WTC11 (cell line): ENCODE data around the gene DDX51. TPM values are rescaled to one million over a fixed set of nuclear protein-coding genes. Genes with fewer than 3 reads are reported as not detected.

Experiments used
- ATAC-seq: fragments of 200-7000 bp; cut with Tn5 transposase; 2 replicates; pipeline ENCODE4 v1.10.0; 2021; ENCODE audit warnings: mild to moderate bottlenecking, moderate library complexity
- CTCF ChIA-PET: fragments of 300-600 bp; sonication (Branson Sonifier 250); formaldehyde crosslinking; loops from one replicate; lab custom pipeline; 2021; ENCODE audit warnings: antibody characterized with exemption; lab: Charles Lee
- POLR2A ChIA-PET: fragments of 350-600 bp; sonication (Branson Sonifier 250); formaldehyde crosslinking; loops from one replicate; lab custom pipeline; 2021; ENCODE audit warnings: antibody characterized with exemption; lab: Charles Lee
- DNase-seq: peaks from one replicate; pipeline ENCODE4 v3.0.0; 2021; ENCODE audit warnings: low spot score
- H3K27ac Mint-ChIP-seq: 2 replicates; pipeline ENCODE4 v1.8.0; 2021; ENCODE audit warnings: mixed read lengths
- H3K27me3 Mint-ChIP-seq: 2 replicates; pipeline ENCODE4 v1.8.0; 2021; ENCODE audit warnings: low read depth, mild to moderate bottlenecking, moderate library complexity, mixed read lengths
- H3K36me3 Mint-ChIP-seq: 2 replicates; pipeline ENCODE4 v1.8.0; 2021; ENCODE audit warnings: mixed read lengths
- H3K4me1 Mint-ChIP-seq: 2 replicates; pipeline ENCODE4 v1.8.0; 2022; ENCODE audit warnings: mixed read lengths
- H3K4me3 Mint-ChIP-seq: 2 replicates; pipeline ENCODE4 v1.8.0; 2021; ENCODE audit warnings: mild to moderate bottlenecking, moderate library complexity, mixed read lengths
- H3K9me3 Mint-ChIP-seq: 2 replicates; pipeline ENCODE4 v1.8.0; 2021; ENCODE audit warnings: mixed read lengths
- ATF1 ChIP-seq: sonication (generic); formaldehyde crosslinking; IDR thresholded peaks from 2 replicates; pipeline ENCODE4 v1.8.1; 2023; ENCODE audit warnings: mild to moderate bottlenecking, moderate library complexity, missing genetic modification reagents
- GRHL2 ChIP-seq: fragments of 250-450 bp; sonication (Bioruptor Pico); IDR thresholded peaks from 2 replicates; pipeline ENCODE4 v1.8.0; 2022; ENCODE audit warnings: mild to moderate bottlenecking, moderate library complexity; ENCODE audit not compliant: insufficient replicate concordance, severe bottlenecking
- JUN ChIP-seq: sonication (generic); formaldehyde crosslinking; IDR thresholded peaks from 2 replicates; pipeline ENCODE4 v1.8.0; 2023; ENCODE audit warnings: mild to moderate bottlenecking, missing genetic modification reagents
- NR2C2 ChIP-seq: sonication (generic); formaldehyde crosslinking; IDR thresholded peaks from 2 replicates; pipeline ENCODE4 v1.8.0; 2022; ENCODE audit warnings: mild to moderate bottlenecking, missing genetic modification reagents
- PRRX2 ChIP-seq: fragments of 250-450 bp; sonication (Bioruptor Pico); IDR thresholded peaks from 2 replicates; pipeline ENCODE4 v1.8.0; 2021; ENCODE audit warnings: mild to moderate bottlenecking
- RORB ChIP-seq: fragments of 250-450 bp; sonication (Bioruptor Pico); IDR thresholded peaks from 2 replicates; pipeline ENCODE4 v1.9.0; 2021; ENCODE audit warnings: mild to moderate bottlenecking
- SOX15 ChIP-seq: fragments of 250-450 bp; sonication (Bioruptor Pico); IDR thresholded peaks from 2 replicates; pipeline ENCODE4 v1.9.0; 2021; ENCODE audit warnings: mild to moderate bottlenecking
- SP1 ChIP-seq: sonication (generic); formaldehyde crosslinking; conservative IDR thresholded peaks from 2 replicates; pipeline ENCODE4 v1.8.1; 2022; ENCODE audit warnings: missing genetic modification reagents
- ZNF416 ChIP-seq: fragments of 250-450 bp; sonication (Bioruptor Pico); IDR thresholded peaks from 2 replicates; pipeline ENCODE4 v1.9.0; 2021; ENCODE audit warnings: mild to moderate bottlenecking, inconsistent platforms
- ZNF423 ChIP-seq: fragments of 250-450 bp; sonication (Bioruptor Pico); IDR thresholded peaks from 2 replicates; pipeline ENCODE4 v2.1.2; 2022; ENCODE audit warnings: mild to moderate bottlenecking, moderate library complexity
- total RNA-seq: library from RNA; stranded (reverse); gene quantifications from 3 replicates; pipeline ENCODE4 v1.2.3, GENCODE V29; 2021
- TF ChIP-seq, protein P1 (sequence below): sonication (generic); formaldehyde crosslinking; IDR thresholded peaks from 2 replicates; pipeline ENCODE4 v1.8.1; 2023; ENCODE audit warnings: mild to moderate bottlenecking, moderate library complexity, missing genetic modification reagents
- TF ChIP-seq, protein P2 (sequence below): sonication (generic); formaldehyde crosslinking; IDR thresholded peaks from 2 replicates; pipeline ENCODE4 v1.8.1; 2023; ENCODE audit warnings: mild to moderate bottlenecking, missing genetic modification reagents
- TF ChIP-seq, protein P3 (sequence below): sonication (generic); formaldehyde crosslinking; IDR thresholded peaks from 2 replicates; pipeline ENCODE4 v1.8.1; 2022; ENCODE audit warnings: low read depth, mild to moderate bottlenecking, moderate library complexity, missing genetic modification reagents, borderline replicate concordance
- TF ChIP-seq, protein P4 (sequence below): sonication (generic); formaldehyde crosslinking; IDR thresholded peaks from 2 replicates; pipeline ENCODE4 v1.8.0; 2022; ENCODE audit warnings: mild to moderate bottlenecking, missing genetic modification reagents
- TF ChIP-seq, protein P5 (sequence below): fragments of 200-600 bp; IDR thresholded peaks from 2 replicates; pipeline ENCODE4 v1.8.0; 2022; ENCODE audit warnings: antibody characterized with exemption
- TF ChIP-seq, protein P6 (sequence below): fragments of 250-450 bp; sonication (Bioruptor Pico); IDR thresholded peaks from 2 replicates; pipeline ENCODE4 v1.9.0; 2021; ENCODE audit warnings: mild to moderate bottlenecking
- TF ChIP-seq, protein P7 (sequence below): sonication (generic); formaldehyde crosslinking; IDR thresholded peaks from 2 replicates; pipeline ENCODE4 v1.8.1; 2023; ENCODE audit warnings: mild to moderate bottlenecking, missing genetic modification reagents, moderate library complexity
- TF ChIP-seq, protein P8 (sequence below): sonication (generic); formaldehyde crosslinking; IDR thresholded peaks from 2 replicates; pipeline ENCODE4 v1.8.0; 2022; ENCODE audit warnings: mild to moderate bottlenecking, missing genetic modification reagents

DDX51 gene
- total RNA-seq, 1 experiment from 2014 or later, result 32.7 TPM

DNA sequence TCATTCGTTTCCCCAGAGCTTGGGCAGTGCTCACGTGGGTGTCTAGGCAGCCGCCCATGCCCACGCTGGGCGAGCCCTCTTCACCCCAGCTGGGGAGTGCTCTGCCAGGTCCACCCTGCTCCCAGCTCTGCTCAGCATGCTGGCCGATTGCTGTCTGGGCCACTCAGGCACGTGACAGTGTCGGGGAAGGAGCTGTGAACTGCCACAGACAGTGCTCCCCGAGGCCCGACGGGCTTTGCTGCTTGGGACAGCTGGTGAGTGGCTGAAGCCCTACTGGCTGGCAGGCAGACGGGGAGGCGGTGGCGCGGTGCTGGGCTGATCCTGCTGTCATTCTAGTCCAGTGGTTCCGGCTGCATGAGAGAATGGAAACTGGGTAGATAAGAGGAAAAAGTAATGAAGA lies 15.9 kb upstream of the DDX51 start (continued):
- TF ChIP-seq ZNF416, result no peak

DNA sequence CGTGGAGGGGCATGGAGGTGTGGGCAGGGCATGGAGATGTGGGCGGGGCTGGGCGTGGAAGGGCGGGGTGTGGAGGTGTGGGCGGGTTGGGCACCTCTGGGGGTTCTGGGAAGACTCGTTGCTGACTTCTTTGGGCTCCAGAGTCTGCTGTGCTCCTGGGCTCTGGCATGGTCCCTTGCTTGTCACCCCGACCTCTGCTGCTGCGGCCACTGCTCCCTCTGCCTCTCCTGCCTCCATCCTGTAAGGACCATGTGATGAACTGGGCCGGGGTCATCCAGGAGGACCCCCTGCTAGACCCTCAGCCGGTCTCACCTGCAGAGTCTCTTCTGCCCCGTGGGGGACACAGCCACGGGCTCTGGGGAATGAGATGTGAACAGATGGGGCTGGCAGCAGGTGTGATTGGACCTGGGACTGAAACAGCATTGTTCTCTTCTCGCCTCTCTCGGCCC lies 15.5 kb upstream of the DDX51 start:
- Mint-ChIP-seq H3K4me1 (no peaks in the 10 kb centered on the region), H3K9me3 (no peaks in the 10 kb centered on the region), H3K4me3 (no peak overlapping the region), H3K27me3 (peaks cover 12% of the 10 kb centered on the region), H3K36me3 (no peaks in the 10 kb centered on the region), H3K27ac (no peak overlapping the region)
- ChIA-PET POLR2A (no interaction called here), CTCF (interaction anchor here (2.5 kb wide), 1 partner anchor 401 kb away, joined by 6 read pairs; no protein-coding TSS in a partner anchor)
- DNase-seq, result no peak
- TF ChIP-seq, protein P1, sequence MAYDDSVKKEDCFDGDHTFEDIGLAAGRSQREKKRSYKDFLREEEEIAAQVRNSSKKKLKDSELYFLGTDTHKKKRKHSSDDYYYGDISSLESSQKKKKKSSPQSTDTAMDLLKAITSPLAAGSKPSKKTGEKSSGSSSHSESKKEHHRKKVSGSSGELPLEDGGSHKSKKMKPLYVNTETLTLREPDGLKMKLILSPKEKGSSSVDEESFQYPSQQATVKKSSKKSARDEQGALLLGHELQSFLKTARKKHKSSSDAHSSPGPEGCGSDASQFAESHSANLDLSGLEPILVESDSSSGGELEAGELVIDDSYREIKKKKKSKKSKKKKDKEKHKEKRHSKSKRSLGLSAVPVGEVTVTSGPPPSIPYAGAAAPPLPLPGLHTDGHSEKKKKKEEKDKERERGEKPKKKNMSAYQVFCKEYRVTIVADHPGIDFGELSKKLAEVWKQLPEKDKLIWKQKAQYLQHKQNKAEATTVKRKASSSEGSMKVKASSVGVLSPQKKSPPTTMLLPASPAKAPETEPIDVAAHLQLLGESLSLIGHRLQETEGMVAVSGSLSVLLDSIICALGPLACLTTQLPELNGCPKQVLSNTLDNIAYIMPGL (CRISPR knock-in tag), result no peak
- no peak for TF ChIP-seq NR2C2 (CRISPR knock-in tag)
- TF ChIP-seq SOX15, result no peak
- no peak for TF ChIP-seq RORB (CRISPR knock-in tag)
- no peak for TF ChIP-seq JUN
- TF ChIP-seq, protein P2, sequence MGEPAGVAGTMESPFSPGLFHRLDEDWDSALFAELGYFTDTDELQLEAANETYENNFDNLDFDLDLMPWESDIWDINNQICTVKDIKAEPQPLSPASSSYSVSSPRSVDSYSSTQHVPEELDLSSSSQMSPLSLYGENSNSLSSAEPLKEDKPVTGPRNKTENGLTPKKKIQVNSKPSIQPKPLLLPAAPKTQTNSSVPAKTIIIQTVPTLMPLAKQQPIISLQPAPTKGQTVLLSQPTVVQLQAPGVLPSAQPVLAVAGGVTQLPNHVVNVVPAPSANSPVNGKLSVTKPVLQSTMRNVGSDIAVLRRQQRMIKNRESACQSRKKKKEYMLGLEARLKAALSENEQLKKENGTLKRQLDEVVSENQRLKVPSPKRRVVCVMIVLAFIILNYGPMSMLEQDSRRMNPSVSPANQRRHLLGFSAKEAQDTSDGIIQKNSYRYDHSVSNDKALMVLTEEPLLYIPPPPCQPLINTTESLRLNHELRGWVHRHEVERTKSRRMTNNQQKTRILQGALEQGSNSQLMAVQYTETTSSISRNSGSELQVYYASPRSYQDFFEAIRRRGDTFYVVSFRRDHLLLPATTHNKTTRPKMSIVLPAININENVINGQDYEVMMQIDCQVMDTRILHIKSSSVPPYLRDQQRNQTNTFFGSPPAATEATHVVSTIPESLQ, result no peak
- TF ChIP-seq, protein P3, sequence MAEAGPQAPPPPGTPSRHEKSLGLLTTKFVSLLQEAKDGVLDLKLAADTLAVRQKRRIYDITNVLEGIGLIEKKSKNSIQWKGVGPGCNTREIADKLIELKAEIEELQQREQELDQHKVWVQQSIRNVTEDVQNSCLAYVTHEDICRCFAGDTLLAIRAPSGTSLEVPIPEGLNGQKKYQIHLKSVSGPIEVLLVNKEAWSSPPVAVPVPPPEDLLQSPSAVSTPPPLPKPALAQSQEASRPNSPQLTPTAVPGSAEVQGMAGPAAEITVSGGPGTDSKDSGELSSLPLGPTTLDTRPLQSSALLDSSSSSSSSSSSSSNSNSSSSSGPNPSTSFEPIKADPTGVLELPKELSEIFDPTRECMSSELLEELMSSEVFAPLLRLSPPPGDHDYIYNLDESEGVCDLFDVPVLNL (CRISPR knock-in tag), result no peak
- TF ChIP-seq, protein P4, sequence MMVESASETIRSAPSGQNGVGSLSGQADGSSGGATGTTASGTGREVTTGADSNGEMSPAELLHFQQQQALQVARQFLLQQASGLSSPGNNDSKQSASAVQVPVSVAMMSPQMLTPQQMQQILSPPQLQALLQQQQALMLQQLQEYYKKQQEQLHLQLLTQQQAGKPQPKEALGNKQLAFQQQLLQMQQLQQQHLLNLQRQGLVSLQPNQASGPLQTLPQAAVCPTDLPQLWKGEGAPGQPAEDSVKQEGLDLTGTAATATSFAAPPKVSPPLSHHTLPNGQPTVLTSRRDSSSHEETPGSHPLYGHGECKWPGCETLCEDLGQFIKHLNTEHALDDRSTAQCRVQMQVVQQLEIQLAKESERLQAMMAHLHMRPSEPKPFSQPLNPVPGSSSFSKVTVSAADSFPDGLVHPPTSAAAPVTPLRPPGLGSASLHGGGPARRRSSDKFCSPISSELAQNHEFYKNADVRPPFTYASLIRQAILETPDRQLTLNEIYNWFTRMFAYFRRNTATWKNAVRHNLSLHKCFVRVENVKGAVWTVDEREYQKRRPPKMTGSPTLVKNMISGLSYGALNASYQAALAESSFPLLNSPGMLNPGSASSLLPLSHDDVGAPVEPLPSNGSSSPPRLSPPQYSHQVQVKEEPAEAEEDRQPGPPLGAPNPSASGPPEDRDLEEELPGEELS (CRISPR knock-in tag), result no peak
- TF ChIP-seq, protein P5, sequence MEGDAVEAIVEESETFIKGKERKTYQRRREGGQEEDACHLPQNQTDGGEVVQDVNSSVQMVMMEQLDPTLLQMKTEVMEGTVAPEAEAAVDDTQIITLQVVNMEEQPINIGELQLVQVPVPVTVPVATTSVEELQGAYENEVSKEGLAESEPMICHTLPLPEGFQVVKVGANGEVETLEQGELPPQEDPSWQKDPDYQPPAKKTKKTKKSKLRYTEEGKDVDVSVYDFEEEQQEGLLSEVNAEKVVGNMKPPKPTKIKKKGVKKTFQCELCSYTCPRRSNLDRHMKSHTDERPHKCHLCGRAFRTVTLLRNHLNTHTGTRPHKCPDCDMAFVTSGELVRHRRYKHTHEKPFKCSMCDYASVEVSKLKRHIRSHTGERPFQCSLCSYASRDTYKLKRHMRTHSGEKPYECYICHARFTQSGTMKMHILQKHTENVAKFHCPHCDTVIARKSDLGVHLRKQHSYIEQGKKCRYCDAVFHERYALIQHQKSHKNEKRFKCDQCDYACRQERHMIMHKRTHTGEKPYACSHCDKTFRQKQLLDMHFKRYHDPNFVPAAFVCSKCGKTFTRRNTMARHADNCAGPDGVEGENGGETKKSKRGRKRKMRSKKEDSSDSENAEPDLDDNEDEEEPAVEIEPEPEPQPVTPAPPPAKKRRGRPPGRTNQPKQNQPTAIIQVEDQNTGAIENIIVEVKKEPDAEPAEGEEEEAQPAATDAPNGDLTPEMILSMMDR, result no peak
- TF ChIP-seq, protein P6, sequence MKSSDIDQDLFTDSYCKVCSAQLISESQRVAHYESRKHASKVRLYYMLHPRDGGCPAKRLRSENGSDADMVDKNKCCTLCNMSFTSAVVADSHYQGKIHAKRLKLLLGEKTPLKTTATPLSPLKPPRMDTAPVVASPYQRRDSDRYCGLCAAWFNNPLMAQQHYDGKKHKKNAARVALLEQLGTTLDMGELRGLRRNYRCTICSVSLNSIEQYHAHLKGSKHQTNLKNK, result no peak
- no peak for TF ChIP-seq ATF1 (CRISPR knock-in tag)
- no peak for TF ChIP-seq SP1
- TF ChIP-seq PRRX2, result no peak
- no peak for TF ChIP-seq GRHL2 (CRISPR knock-in tag)
- TF ChIP-seq, protein P7, sequence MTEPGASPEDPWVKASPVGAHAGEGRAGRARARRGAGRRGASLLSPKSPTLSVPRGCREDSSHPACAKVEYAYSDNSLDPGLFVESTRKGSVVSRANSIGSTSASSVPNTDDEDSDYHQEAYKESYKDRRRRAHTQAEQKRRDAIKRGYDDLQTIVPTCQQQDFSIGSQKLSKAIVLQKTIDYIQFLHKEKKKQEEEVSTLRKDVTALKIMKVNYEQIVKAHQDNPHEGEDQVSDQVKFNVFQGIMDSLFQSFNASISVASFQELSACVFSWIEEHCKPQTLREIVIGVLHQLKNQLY, result no peak
- TF ChIP-seq ZNF423 (CRISPR knock-in tag), result no peak
- TF ChIP-seq, protein P8, sequence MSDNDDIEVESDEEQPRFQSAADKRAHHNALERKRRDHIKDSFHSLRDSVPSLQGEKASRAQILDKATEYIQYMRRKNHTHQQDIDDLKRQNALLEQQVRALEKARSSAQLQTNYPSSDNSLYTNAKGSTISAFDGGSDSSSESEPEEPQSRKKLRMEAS (CRISPR knock-in tag), result no peak
- ATAC-seq, result no peak
